H9 (cell line): ENCODE results near the gene WRAP73. TPM values are rescaled to one million over a fixed set of nuclear protein-coding genes. Genes with fewer than 3 reads are reported as not detected.

Experiments
- DNase-seq: peaks from one replicate; pipeline ENCODE4 v3.0.0-alpha.2; 2017
- H2AFZ ChIP-seq: one replicate; pipeline ENCODE4 v1.6.1; 2013; ENCODE audit warnings: mild to moderate bottlenecking, low read length, control low read depth, moderate library complexity
- H2AK5ac ChIP-seq: 2 replicates; pipeline ENCODE4 v1.6.1; 2013; ENCODE audit warnings: low read length, control low read depth, mixed read lengths; ENCODE audit not compliant: insufficient read length
- H2BK120ac ChIP-seq: one replicate; pipeline ENCODE4 v1.6.1; 2013; ENCODE audit warnings: low read depth, mild to moderate bottlenecking, low read length, control low read depth, inconsistent platforms; ENCODE audit not compliant: poor library complexity, severe bottlenecking
- H2BK12ac ChIP-seq: 2 replicates; pipeline ENCODE4 v1.6.1; 2013; ENCODE audit warnings: low read length, control low read depth, mixed read lengths, low read depth; ENCODE audit not compliant: insufficient read length
- H2BK15ac ChIP-seq: 2 replicates; pipeline ENCODE4 v1.6.1; 2013; ENCODE audit warnings: low read depth, low read length, control low read depth
- H2BK20ac ChIP-seq: one replicate; pipeline ENCODE4 v1.6.1; 2013; ENCODE audit warnings: low read depth, mild to moderate bottlenecking, low read length, control low read depth, inconsistent platforms; ENCODE audit not compliant: poor library complexity, severe bottlenecking
- H2BK5ac ChIP-seq: 2 replicates; pipeline ENCODE4 v1.6.1; 2013; ENCODE audit warnings: low read length, control low read depth, mixed read lengths; ENCODE audit not compliant: insufficient read length
- H3K14ac ChIP-seq: 2 replicates; pipeline ENCODE4 v1.6.1; 2013; ENCODE audit warnings: low read length, control low read depth; ENCODE audit not compliant: insufficient read depth
- H3K18ac ChIP-seq: 2 replicates; pipeline ENCODE4 v1.6.1; 2013; ENCODE audit warnings: low read depth, mild to moderate bottlenecking, mixed read lengths, low read length, control low read depth; ENCODE audit not compliant: insufficient read length
- H3K23ac ChIP-seq: 2 replicates; pipeline ENCODE4 v1.6.1; 2013; ENCODE audit warnings: low read length, control low read depth, mixed read lengths, low read depth; ENCODE audit not compliant: insufficient read length
- H3K23me2 ChIP-seq: 2 replicates; pipeline ENCODE4 v1.6.1; 2013; ENCODE audit warnings: low read depth, mild to moderate bottlenecking, mixed read lengths, low read length, control low read depth; ENCODE audit not compliant: insufficient read length, poor library complexity, severe bottlenecking
- H3K27ac ChIP-seq: 2 replicates; pipeline ENCODE4 v1.5.1; 2013; ENCODE audit warnings: low read length, control low read depth, mixed read lengths, low read depth; ENCODE audit not compliant: insufficient read length
- H3K27me3 ChIP-seq: 2 replicates; pipeline ENCODE4 v1.6.1; 2013; ENCODE audit warnings: low read length, control low read depth, inconsistent platforms; ENCODE audit not compliant: insufficient read depth
- H3K4ac ChIP-seq: 2 replicates; pipeline ENCODE4 v1.6.1; 2013; ENCODE audit warnings: low read depth, mild to moderate bottlenecking, control low read depth, inconsistent platforms, low read length, moderate library complexity
- H3K4me1 ChIP-seq: 2 replicates; pipeline ENCODE4 v1.6.1; 2013; ENCODE audit warnings: low read length, control low read depth, inconsistent platforms; ENCODE audit not compliant: insufficient read depth
- H3K4me2 ChIP-seq: 2 replicates; pipeline ENCODE4 v1.6.1; 2013; ENCODE audit warnings: low read length, control low read depth, mixed read lengths; ENCODE audit not compliant: insufficient read length, insufficient read depth
- H3K56ac ChIP-seq: 2 replicates; pipeline ENCODE4 v1.6.1; 2013; ENCODE audit warnings: low read depth, mild to moderate bottlenecking, mixed read lengths, low read length, control low read depth; ENCODE audit not compliant: insufficient read length
- H3K79me1 ChIP-seq: 2 replicates; pipeline ENCODE4 v1.6.1; 2013; ENCODE audit warnings: low read depth, mild to moderate bottlenecking, moderate library complexity, low read length, control low read depth, inconsistent platforms; ENCODE audit not compliant: insufficient read depth, poor library complexity, severe bottlenecking
- H3K79me2 ChIP-seq: 2 replicates; pipeline ENCODE4 v1.6.1; 2013; ENCODE audit warnings: low read length, control low read depth, inconsistent platforms; ENCODE audit not compliant: insufficient read depth
- H3K9ac ChIP-seq: 2 replicates; pipeline ENCODE4 v1.6.1; 2013; ENCODE audit warnings: low read length, control low read depth, mixed read lengths; ENCODE audit not compliant: insufficient read length; ENCODE audit errors: extremely low read depth
- H3K9me3 ChIP-seq: one replicate; pipeline ENCODE4 v1.6.1; 2013; ENCODE audit warnings: low read depth, low read length, inconsistent platforms; ENCODE audit not compliant: control insufficient read depth
- H3T11ph ChIP-seq: one replicate; pipeline ENCODE4 v1.6.1; 2013; ENCODE audit warnings: mild to moderate bottlenecking, low read length, control low read depth, inconsistent platforms
- H4K20me1 ChIP-seq: one replicate; pipeline ENCODE4 v1.6.1; 2013; ENCODE audit not compliant: control insufficient read depth, insufficient read length, insufficient read depth
- H4K5ac ChIP-seq: 2 replicates; pipeline ENCODE4 v1.6.1; 2013; ENCODE audit warnings: low read depth, mild to moderate bottlenecking, mixed read lengths, low read length, control low read depth; ENCODE audit not compliant: insufficient read length
- H4K8ac ChIP-seq: replicated peaks from 2 replicates; pipeline ENCODE4 v1.6.1; 2013; ENCODE audit warnings: low read length, control low read depth, mixed read lengths, low read depth; ENCODE audit not compliant: insufficient read length
- H4K91ac ChIP-seq: 2 replicates; pipeline ENCODE4 v1.6.1; 2013; ENCODE audit warnings: low read depth, mild to moderate bottlenecking, moderate library complexity, mixed read lengths, low read length, control low read depth; ENCODE audit not compliant: insufficient read length
- H3K27ac Mint-ChIP-seq, 3 experiments: 2 replicates in 2 of 3; 3 replicates in 1 of 3; pipeline ENCODE4 v1.8.0; 2020 to 2021; ENCODE audit warnings: mixed read lengths in 3 of 3, mild to moderate bottlenecking in 1 of 3, moderate library complexity in 1 of 3
- H3K27me3 Mint-ChIP-seq: 2 replicates; pipeline ENCODE4 v1.8.0; 2021; ENCODE audit warnings: low read depth, mild to moderate bottlenecking, moderate library complexity, mixed read lengths
- H3K36me3 Mint-ChIP-seq, 3 experiments: 2 replicates in 2 of 3; 3 replicates in 1 of 3; pipeline ENCODE4 v1.8.0; 2020 to 2021; ENCODE audit warnings: low read depth in 3 of 3, mixed read lengths in 3 of 3; ENCODE audit not compliant: insufficient read depth in 1 of 3
- H3K4me1 Mint-ChIP-seq, 2 experiments: 2 replicates each; pipeline ENCODE4 v1.8.0; 2020; ENCODE audit warnings: mixed read lengths in 2 of 2
- H3K4me3 Mint-ChIP-seq, 2 experiments: 2 replicates in 1 of 2; 3 replicates in 1 of 2; pipeline ENCODE4 v1.8.0; 2020 to 2021; ENCODE audit warnings: mild to moderate bottlenecking in 2 of 2, mixed read lengths in 2 of 2, moderate library complexity in 1 of 2
- H3K9me3 Mint-ChIP-seq, 2 experiments: 2 replicates in 1 of 2; 3 replicates in 1 of 2; pipeline ENCODE4 v1.8.0; 2020; ENCODE audit warnings: mild to moderate bottlenecking in 2 of 2, mixed read lengths in 2 of 2, moderate library complexity in 1 of 2
- CTCF ChIP-seq: fragments of 200-600 bp; sonication (generic); conservative IDR thresholded peaks from 3 replicates; pipeline ENCODE4 v1.8.0; 2021; ENCODE audit warnings: antibody characterized with exemption, mild to moderate bottlenecking
- WGBS: extraction: QIAGEN DNeasy Blood & Tissue Kit; methylation state at CpG from one replicate; pipeline ENCODE4 v1.1.7; 2013; ENCODE audit warnings: missing lambda C conversion rate, low lambda C conversion rate, mixed read lengths; ENCODE audit not compliant: insufficient read length; ENCODE audit errors: extremely low coverage; 5-methylcytosine and 5-hydroxymethylcytosine counted together
- total RNA-seq: library from RNA; stranded (reverse); gene quantifications from 2 replicates; pipeline ENCODE4 v1.2.1, GENCODE V29; 2021

The WRAP73 gene
- total RNA-seq, 1 experiment from 2014 or later: 28.4 TPM

GRCh38 chr1:3692598-3692997 lies 42.7 kb upstream of the WRAP73 start:
- peaks cover 2 to 4% of the 10 kb centered on the region in 2 experiments; a peak in 4 of 5 replicates for H3K9me3 Mint-ChIP-seq
- H3K23ac ChIP-seq: no peak overlapping the region
- no peak for DNase-seq
- no peak overlapping the region for H3K9ac ChIP-seq
- H4K8ac ChIP-seq: no peak overlapping the region
- no peak overlapping the region for H2BK120ac ChIP-seq
- H3K14ac ChIP-seq: no peak overlapping the region
- no peak overlapping the region for H4K91ac ChIP-seq
- H3K4me1 Mint-ChIP-seq: peaks cover 21 to 36% of the 10 kb centered on the region in 2 experiments
- no peak for TF ChIP-seq CTCF
- H3K9me3 ChIP-seq: no peaks in the 10 kb centered on the region
- H3K23me2 ChIP-seq: no peaks in the 10 kb centered on the region
- peaks cover 0 to 2% (median 1%) of the 10 kb centered on the region in 3 experiments; a peak in 1 of 7 replicates for H3K36me3 Mint-ChIP-seq
- H3K4ac ChIP-seq: no peak overlapping the region
- no peaks in the 10 kb centered on the region for H4K20me1 ChIP-seq
- H3K27me3 ChIP-seq: no peaks in the 10 kb centered on the region; the same call in 1 of the 2 replicates
- H3K79me1 ChIP-seq: no peaks in the 10 kb centered on the region
- H3K27ac ChIP-seq: no peak overlapping the region
- no peak overlapping the region for H2AK5ac ChIP-seq
- H3T11ph ChIP-seq: no peak overlapping the region
- H4K5ac ChIP-seq: no peak overlapping the region
- no peak overlapping the region; a peak in 1 of 5 replicates for H3K4me3 Mint-ChIP-seq
- no peak overlapping the region for H3K18ac ChIP-seq
- no peak overlapping the region for H3K27ac Mint-ChIP-seq
- no peak overlapping the region for H3K56ac ChIP-seq
- H3K79me2 ChIP-seq: no peaks in the 10 kb centered on the region
- no peak overlapping the region for H2BK5ac ChIP-seq
- no peak overlapping the region for H2AFZ ChIP-seq
- H3K4me2 ChIP-seq: no peak overlapping the region
- peaks cover 24% of the 10 kb centered on the region for H3K27me3 Mint-ChIP-seq
- no CpG with 5 or more reads among the region's 13 CpGs for WGBS
- H2BK12ac ChIP-seq: no peak overlapping the region
- peaks cover 8% of the 10 kb centered on the region; the same call in 1 of the 2 replicates for H3K4me1 ChIP-seq
- H2BK20ac ChIP-seq: no peak overlapping the region
- H2BK15ac ChIP-seq: no peak overlapping the region; the same call in 1 of the 2 replicates
